GM21360 (cell line): ENCODE measurements around the gene TRIM16.
"Not testable (repeated sequence)": the region's sequence is repeated elsewhere in the genome, so short reads cannot be mapped to it uniquely, and the experiment has no call there.

Experiments used
- ATAC-seq: cut with Tn5 transposase; IDR thresholded peaks from one replicate; pipeline ENCODE4 v1.9.1; 2021; ENCODE audit warnings: mild to moderate bottlenecking, moderate library complexity; ENCODE audit not compliant: unreplicated experiment

TRIM16 gene

GRCh38 chr17:15619331-15620058, 64.6 kb downstream of the TRIM16 start, which contains the start of gene FBXW10B:
FBXW10B (minus strand) TSS chr17:15619704; CDS start chr17:15619512, 192 bp downstream.
- ATAC-seq: not testable (repeated sequence)

DNA sequence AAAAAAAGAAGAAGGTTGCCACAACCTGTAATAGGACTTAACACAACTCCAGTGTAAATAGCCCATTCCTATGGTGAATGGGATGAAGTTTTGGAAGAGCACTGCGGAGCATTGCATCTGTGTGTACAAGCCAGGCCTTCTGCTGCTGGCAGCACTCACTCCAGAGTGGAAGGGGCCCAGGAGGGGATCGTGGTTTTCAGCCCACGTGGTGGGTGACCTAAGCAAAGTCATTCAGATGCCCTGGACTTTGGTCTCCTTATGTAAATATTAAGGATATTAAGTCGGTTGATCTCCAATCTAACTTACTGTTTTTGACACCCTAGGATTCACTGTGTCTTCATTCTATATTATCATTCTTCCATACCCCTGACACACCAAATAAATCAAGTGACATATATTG, 67.3 kb downstream of the TRIM16 start:
- ATAC-seq: not testable (repeated sequence)

DNA sequence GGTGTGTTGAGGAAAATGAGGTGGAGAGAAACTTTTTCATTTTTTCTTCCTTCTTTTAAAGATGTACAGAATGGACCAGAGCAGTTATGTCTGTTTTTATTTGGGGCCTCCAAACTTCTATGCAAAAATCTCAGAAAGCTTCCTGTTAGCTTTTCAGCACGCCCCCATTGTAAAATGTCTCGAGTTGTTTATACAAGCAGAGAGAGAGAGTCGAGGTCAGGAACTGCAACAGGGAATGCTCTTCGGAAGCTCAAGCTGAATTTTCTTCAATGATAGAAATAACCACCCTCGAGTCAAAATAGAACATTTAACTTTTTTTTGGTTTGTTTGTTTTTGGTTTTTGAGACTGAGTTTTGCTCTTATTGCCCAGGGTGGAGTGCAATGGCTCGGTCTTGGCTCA, 68.3 kb downstream of the TRIM16 start:
- ATAC-seq: not testable (repeated sequence)

GRCh38 chr17:15613111-15613510, 71.0 kb downstream of the TRIM16 start:
- not testable (repeated sequence) for ATAC-seq

GRCh38 chr17:15592960-15593359, 91.2 kb downstream of the TRIM16 start:
- ATAC-seq: not testable (repeated sequence)

- ATAC-seq: not testable (repeated sequence)
Observed at GRCh38 chr17:15591986-15592385, 92.1 kb downstream of the TRIM16 start.

DNA sequence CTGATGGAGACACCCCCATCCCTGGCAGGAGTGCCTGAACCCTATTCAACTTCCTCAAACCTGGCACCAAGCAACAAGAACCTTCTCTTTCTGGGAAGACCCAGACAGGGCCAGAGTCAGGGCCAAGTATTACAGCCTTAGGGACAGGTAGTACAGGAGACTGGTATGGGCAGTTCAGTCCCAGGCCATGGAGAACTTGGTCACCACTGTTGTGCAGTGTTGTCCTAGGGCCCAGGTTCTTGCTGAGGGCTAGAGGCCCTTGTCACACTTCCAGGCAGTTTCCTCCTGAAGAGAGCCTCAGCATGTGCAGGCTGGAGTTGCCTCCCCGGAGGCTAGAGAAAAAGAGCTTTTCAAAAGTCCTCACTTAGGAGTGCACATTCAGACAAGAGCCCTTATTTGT, 93.3 kb downstream of the TRIM16 start:
- not testable (repeated sequence) for ATAC-seq

GRCh38 chr17:15589544-15590536, 94.3 kb downstream of the TRIM16 start:
- not testable (repeated sequence) for ATAC-seq

- ATAC-seq: not testable (repeated sequence)
Observed at GRCh38 chr17:15588017-15588416, 96.1 kb downstream of the TRIM16 start.

DNA sequence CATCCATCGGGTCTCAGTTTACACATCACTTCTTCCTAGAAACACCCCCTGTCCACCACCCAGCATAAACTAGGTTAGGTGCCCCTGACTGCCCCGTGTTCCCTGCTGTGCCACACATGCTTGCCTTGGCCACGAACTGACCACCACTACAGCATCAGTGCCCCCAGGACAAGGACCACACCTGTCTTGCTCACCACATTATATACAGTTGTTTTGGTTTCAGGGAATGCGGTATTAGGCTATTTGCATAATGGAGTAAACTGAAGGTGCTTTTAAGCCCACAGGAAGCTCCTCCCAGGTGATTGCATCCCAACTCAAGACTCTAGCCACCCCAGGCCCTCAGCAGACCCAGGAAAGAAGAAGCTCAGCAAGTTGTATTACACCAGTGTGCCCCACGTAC, 100.8 kb downstream of the TRIM16 start:
- not testable (repeated sequence) for ATAC-seq

- not testable (repeated sequence) for ATAC-seq
Observed at GRCh38 chr17:15581462-15581861, 102.6 kb downstream of the TRIM16 start.
